Heart left ventricle (tissue), 13 donors: ENCODE data around the gene ROR1.

Experiments
- POLR2A ChIP-seq, 2 donors: fragments of 450-650 bp; IDR thresholded peaks; one replicate each; pipeline ENCODE4 v1.6.1; 2017; ENCODE audit warnings: antibody characterized with exemption in 2 of 2, mild to moderate bottlenecking in 2 of 2, moderate library complexity in 2 of 2
- TF ChIP-seq, protein P1 (sequence below), 12 donors: fragments of 200-600 bp; sonication (generic) in 4 of 12; IDR thresholded peaks; one replicate each; pipeline versions ENCODE4 v1.5.0 to v1.8.0; 2018 to 2022; ENCODE audit warnings: antibody characterized with exemption in 12 of 12, mild to moderate bottlenecking in 5 of 12
- donor health status: ischemic (EF 13 %, LVEDD 7.1; RV severe dilation, severe dysfunction).
- donor health status: DM: no; HTN: yes; CAD: no.
- donor health status: DM: no; HTN: no; CAD: no.
- donor health status: ischemic (EF 25% LVEDD 6.9; RV normal size, moderate dysfunction).
- donor health status: ischemic (EF 25% LVEDD 5.7; RV mildly dilated, moderate dysfunction).
- donor health status: ischemic (EF 35%, LVEDD 5.7; RV mildly dilated, moderate dysfunction).
- donor health status: nonischemic (EF 11% LVEDD 7.7; RV severe dilation, severe dysfunction).
- donor health status: DM: yes; HTN: yes; CAD: no.
- donor health status: PGD.
- donor health status: ischemic (EF 29% LVEDD 5.4; RV normal size, mild dysfunction).
- donor health status: nonischemic (EF 23%, LVEDD 6.1; RV moderate dilation, normal function).

DNA sequence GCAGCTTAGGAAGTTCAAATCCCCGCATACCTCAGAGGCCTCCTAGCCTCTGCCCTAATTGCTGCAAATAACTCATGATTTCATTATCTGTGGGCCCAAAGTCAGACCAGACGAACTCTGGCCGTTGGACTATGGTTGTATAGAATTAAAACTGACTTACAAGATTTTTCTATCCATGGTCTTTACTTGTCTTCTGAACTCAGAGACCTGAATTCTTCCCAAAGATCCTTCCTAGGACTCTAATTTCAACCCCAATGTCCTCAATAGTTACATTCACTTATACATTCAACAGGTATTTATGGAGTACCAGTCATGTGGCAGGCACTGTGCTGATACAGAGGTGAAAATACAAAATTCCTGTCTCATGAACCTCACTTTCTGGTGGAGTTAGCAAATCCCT lies 247.2 kb downstream of the ROR1 start:
- TF ChIP-seq, protein P1, sequence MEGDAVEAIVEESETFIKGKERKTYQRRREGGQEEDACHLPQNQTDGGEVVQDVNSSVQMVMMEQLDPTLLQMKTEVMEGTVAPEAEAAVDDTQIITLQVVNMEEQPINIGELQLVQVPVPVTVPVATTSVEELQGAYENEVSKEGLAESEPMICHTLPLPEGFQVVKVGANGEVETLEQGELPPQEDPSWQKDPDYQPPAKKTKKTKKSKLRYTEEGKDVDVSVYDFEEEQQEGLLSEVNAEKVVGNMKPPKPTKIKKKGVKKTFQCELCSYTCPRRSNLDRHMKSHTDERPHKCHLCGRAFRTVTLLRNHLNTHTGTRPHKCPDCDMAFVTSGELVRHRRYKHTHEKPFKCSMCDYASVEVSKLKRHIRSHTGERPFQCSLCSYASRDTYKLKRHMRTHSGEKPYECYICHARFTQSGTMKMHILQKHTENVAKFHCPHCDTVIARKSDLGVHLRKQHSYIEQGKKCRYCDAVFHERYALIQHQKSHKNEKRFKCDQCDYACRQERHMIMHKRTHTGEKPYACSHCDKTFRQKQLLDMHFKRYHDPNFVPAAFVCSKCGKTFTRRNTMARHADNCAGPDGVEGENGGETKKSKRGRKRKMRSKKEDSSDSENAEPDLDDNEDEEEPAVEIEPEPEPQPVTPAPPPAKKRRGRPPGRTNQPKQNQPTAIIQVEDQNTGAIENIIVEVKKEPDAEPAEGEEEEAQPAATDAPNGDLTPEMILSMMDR (IDR thresholded peaks at IDR 0.05), result no peak
- no peak for TF ChIP-seq POLR2A (IDR thresholded peaks at IDR 0.05)
